GM23338 (cell line): ENCODE data around the gene STX8. TPM values are rescaled to one million over a fixed set of nuclear protein-coding genes. Genes with fewer than 3 reads are reported as not detected.

Experiments
- ATAC-seq: fragments of 200-7000 bp; cut with Tn5 transposase; 3 replicates; pipeline ENCODE4 v1.9.1; 2020
- DNase-seq: peaks from one replicate; pipeline ENCODE4 v3.0.0-alpha.2; 2015; ENCODE audit warnings: low spot score
- H2AFZ ChIP-seq: fragments of 200-600 bp; sonication (generic); 2 replicates; pipeline ENCODE4 v1.8.0; 2016; ENCODE audit warnings: antibody characterized with exemption, mild to moderate bottlenecking, moderate library complexity
- H3F3A ChIP-seq: fragments of 200-600 bp; sonication (generic); replicated peaks from 2 replicates; pipeline ENCODE4 v1.8.0; 2017; ENCODE audit warnings: antibody characterized with exemption, mixed run types, low read depth
- H3K27ac ChIP-seq: fragments of 200-600 bp; sonication (generic); 2 replicates; pipeline ENCODE4 v1.6.1; 2016; ENCODE audit warnings: low read depth
- H3K27me3 ChIP-seq: fragments of 200-600 bp; sonication (generic); 2 replicates; pipeline ENCODE4 v1.8.0; 2016; ENCODE audit warnings: mild to moderate bottlenecking, mixed run types, moderate library complexity; ENCODE audit not compliant: insufficient read depth
- H3K36me3 ChIP-seq: fragments of 200-600 bp; sonication (generic); 2 replicates; pipeline ENCODE4 v1.8.0; 2016; ENCODE audit warnings: mild to moderate bottlenecking; ENCODE audit not compliant: insufficient read depth
- H3K4me1 ChIP-seq: fragments of 200-600 bp; sonication (generic); 2 replicates; pipeline ENCODE4 v1.8.0; 2016; ENCODE audit warnings: mild to moderate bottlenecking, moderate library complexity; ENCODE audit not compliant: insufficient read depth
- H3K4me2 ChIP-seq: fragments of 200-600 bp; sonication (generic); 2 replicates; pipeline ENCODE4 v1.7.1; 2017; ENCODE audit warnings: mixed run types
- H3K4me3 ChIP-seq: fragments of 200-600 bp; sonication (generic); 2 replicates; pipeline ENCODE4 v1.6.1; 2016; ENCODE audit warnings: mixed run types
- H3K79me2 ChIP-seq: fragments of 200-600 bp; sonication (generic); replicated peaks from 2 replicates; pipeline ENCODE4 v1.8.0; 2017; ENCODE audit warnings: mild to moderate bottlenecking; ENCODE audit not compliant: insufficient read depth
- H3K9me2 ChIP-seq: fragments of 200-600 bp; sonication (generic); 2 replicates; pipeline ENCODE4 v1.8.0; 2017; ENCODE audit not compliant: insufficient read depth
- H4K20me1 ChIP-seq: fragments of 200-600 bp; sonication (generic); replicated peaks from 2 replicates; pipeline ENCODE4 v1.8.0; 2017; ENCODE audit warnings: mild to moderate bottlenecking; ENCODE audit not compliant: insufficient read depth
- H3K27ac Mint-ChIP-seq: 2 replicates; pipeline ENCODE4 v1.8.0; 2020; ENCODE audit warnings: inconsistent platforms, mild to moderate bottlenecking, moderate library complexity, mixed read lengths
- H3K27me3 Mint-ChIP-seq: 3 replicates; pipeline ENCODE4 v1.8.0; 2022; ENCODE audit warnings: low read depth, mild to moderate bottlenecking, moderate library complexity, mixed read lengths, inconsistent platforms; ENCODE audit not compliant: insufficient read depth, poor library complexity
- H3K36me3 Mint-ChIP-seq: 3 replicates; pipeline ENCODE4 v1.8.0; 2021; ENCODE audit warnings: low read depth, mild to moderate bottlenecking, inconsistent platforms, moderate library complexity, mixed read lengths
- H3K4me1 Mint-ChIP-seq: 3 replicates; pipeline ENCODE4 v1.8.0; 2020; ENCODE audit warnings: mild to moderate bottlenecking, inconsistent platforms, mixed read lengths
- H3K4me3 Mint-ChIP-seq: 3 replicates; pipeline ENCODE4 v1.8.0; 2021; ENCODE audit warnings: moderate library complexity, mild to moderate bottlenecking, inconsistent platforms, mixed read lengths
- H3K9me3 Mint-ChIP-seq: 3 replicates; pipeline ENCODE4 v1.8.0; 2020; ENCODE audit warnings: moderate library complexity, mild to moderate bottlenecking, inconsistent platforms, mixed read lengths
- CREB1 ChIP-seq: fragments of 250-450 bp; sonication (Bioruptor Pico); IDR thresholded peaks from 2 replicates; pipeline ENCODE4 v1.5.0; 2020; ENCODE audit warnings: low read depth, mild to moderate bottlenecking, moderate library complexity
- EZH2phosphoT487 ChIP-seq: fragments of 200-600 bp; sonication (generic); IDR thresholded peaks from one replicate; pipeline ENCODE4 v1.8.1; 2018; ENCODE audit warnings: antibody characterized with exemption; ENCODE audit not compliant: unreplicated experiment
- JUNB ChIP-seq: IDR thresholded peaks from one replicate; pipeline ENCODE4 v1.6.1; 2016; ENCODE audit warnings: antibody characterized with exemption; ENCODE audit not compliant: unreplicated experiment
- NANOG ChIP-seq: IDR thresholded peaks from 2 replicates; pipeline ENCODE4 v1.6.1; 2016; ENCODE audit warnings: antibody characterized with exemption, borderline replicate concordance
- STAT1 ChIP-seq: IDR thresholded peaks from one replicate; pipeline ENCODE4 v1.6.1; 2016; ENCODE audit warnings: antibody characterized with exemption; ENCODE audit not compliant: unreplicated experiment
- ZNF114 ChIP-seq: fragments of 250-450 bp; sonication (Bioruptor Pico); IDR thresholded peaks from 2 replicates; pipeline ENCODE4 v1.5.0; 2020; ENCODE audit warnings: mild to moderate bottlenecking, moderate library complexity
- ZNF331 ChIP-seq: fragments of 250-450 bp; sonication (Bioruptor Pico); IDR thresholded peaks from 2 replicates; pipeline ENCODE4 v1.5.0; 2020; ENCODE audit warnings: low read depth, mild to moderate bottlenecking, moderate library complexity
- polyA plus RNA-seq: library from polyadenylated mRNA; unstranded; fragments of >200 nt; fragmentation: Nextera tagmentation; extraction: Ambion mirVana; gene quantifications from 2 replicates; pipeline ENCODE4 v1.2.1, GENCODE V29; 2016
- total RNA-seq: library from RNA; depleted of rRNA; stranded (reverse); fragments of >200 nt; shearing (Covaris generic); gene quantifications from 2 replicates; pipeline ENCODE4 v1.2.3, GENCODE V29; 2014
- TF ChIP-seq, protein P1 (sequence below), 2 experiments: fragments of 200-600 bp in 1 of 2; sonication (generic) in 1 of 2; conservative IDR thresholded peaks; 2 replicates each; pipeline versions ENCODE4 v1.5.1 to v1.6.1; 2016 to 2017; ENCODE audit warnings: antibody characterized with exemption in 2 of 2, low read depth in 2 of 2, mild to moderate bottlenecking in 2 of 2, moderate library complexity in 1 of 2
- TF ChIP-seq, protein P2 (sequence below): IDR thresholded peaks from 2 replicates; pipeline ENCODE4 v1.6.1; 2016; ENCODE audit warnings: antibody characterized with exemption
- TF ChIP-seq, protein P3 (sequence below): IDR thresholded peaks from one replicate; pipeline ENCODE4 v1.6.1; 2018; ENCODE audit warnings: antibody characterized with exemption; ENCODE audit not compliant: unreplicated experiment
- TF ChIP-seq, protein P4 (sequence below): fragments of 250-450 bp; sonication (Bioruptor Pico); IDR thresholded peaks from 2 replicates; pipeline ENCODE4 v1.5.0; 2020; ENCODE audit warnings: mild to moderate bottlenecking, moderate library complexity

Gene STX8
- total and polyA plus RNA-seq, 2 experiments from 2014 or later, result 59.4 to 82.3 TPM

- TF ChIP-seq, protein P1, sequence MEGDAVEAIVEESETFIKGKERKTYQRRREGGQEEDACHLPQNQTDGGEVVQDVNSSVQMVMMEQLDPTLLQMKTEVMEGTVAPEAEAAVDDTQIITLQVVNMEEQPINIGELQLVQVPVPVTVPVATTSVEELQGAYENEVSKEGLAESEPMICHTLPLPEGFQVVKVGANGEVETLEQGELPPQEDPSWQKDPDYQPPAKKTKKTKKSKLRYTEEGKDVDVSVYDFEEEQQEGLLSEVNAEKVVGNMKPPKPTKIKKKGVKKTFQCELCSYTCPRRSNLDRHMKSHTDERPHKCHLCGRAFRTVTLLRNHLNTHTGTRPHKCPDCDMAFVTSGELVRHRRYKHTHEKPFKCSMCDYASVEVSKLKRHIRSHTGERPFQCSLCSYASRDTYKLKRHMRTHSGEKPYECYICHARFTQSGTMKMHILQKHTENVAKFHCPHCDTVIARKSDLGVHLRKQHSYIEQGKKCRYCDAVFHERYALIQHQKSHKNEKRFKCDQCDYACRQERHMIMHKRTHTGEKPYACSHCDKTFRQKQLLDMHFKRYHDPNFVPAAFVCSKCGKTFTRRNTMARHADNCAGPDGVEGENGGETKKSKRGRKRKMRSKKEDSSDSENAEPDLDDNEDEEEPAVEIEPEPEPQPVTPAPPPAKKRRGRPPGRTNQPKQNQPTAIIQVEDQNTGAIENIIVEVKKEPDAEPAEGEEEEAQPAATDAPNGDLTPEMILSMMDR (conservative IDR thresholded peaks at IDR 0.05; ENCODE audit: low read depth in 2 of 2), result no peak
- TF ChIP-seq STAT1 (no peak), ZNF114 (no peak)
- TF ChIP-seq, protein P2, sequence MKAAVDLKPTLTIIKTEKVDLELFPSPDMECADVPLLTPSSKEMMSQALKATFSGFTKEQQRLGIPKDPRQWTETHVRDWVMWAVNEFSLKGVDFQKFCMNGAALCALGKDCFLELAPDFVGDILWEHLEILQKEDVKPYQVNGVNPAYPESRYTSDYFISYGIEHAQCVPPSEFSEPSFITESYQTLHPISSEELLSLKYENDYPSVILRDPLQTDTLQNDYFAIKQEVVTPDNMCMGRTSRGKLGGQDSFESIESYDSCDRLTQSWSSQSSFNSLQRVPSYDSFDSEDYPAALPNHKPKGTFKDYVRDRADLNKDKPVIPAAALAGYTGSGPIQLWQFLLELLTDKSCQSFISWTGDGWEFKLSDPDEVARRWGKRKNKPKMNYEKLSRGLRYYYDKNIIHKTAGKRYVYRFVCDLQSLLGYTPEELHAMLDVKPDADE, result no peak
These were observed 333.1 kb downstream of the STX8 start (continued) for GRCh38 chr17:9242497-9242881.

- no peaks in the 10 kb centered on the region for H3F3A ChIP-seq
- H3K36me3 Mint-ChIP-seq, result no peaks in the 10 kb centered on the region; the same call in 2 of the 3 replicates
- no peak overlapping the region; the same call in 2 of the 3 replicates for H3K4me3 Mint-ChIP-seq
- H3K27ac Mint-ChIP-seq, result no peak overlapping the region
- peaks cover 16% of the 10 kb centered on the region for H3K27me3 Mint-ChIP-seq
- H3K79me2 ChIP-seq, result no peaks in the 10 kb centered on the region
- no peaks in the 10 kb centered on the region for H4K20me1 ChIP-seq
- H3K27ac ChIP-seq, result no peak overlapping the region
- H2AFZ ChIP-seq, result no peak overlapping the region
- peaks cover 47% of the 10 kb centered on the region for H3K4me1 Mint-ChIP-seq
- no peaks in the 10 kb centered on the region for H3K9me2 ChIP-seq
- H3K9me3 Mint-ChIP-seq, result no peaks in the 10 kb centered on the region; the same call in 2 of the 3 replicates
- peaks cover 22% of the 10 kb centered on the region for H3K4me1 ChIP-seq
- H3K4me3 ChIP-seq, result no peak overlapping the region
- no peak for ATAC-seq
- no peaks in the 10 kb centered on the region for H3K36me3 ChIP-seq
- H3K4me2 ChIP-seq, result no peak overlapping the region
- DNase-seq, result no peak
- H3K27me3 ChIP-seq, result peaks cover 12% of the 10 kb centered on the region; the same call in 1 of the 2 replicates
- no peak for TF ChIP-seq ZNF114
- TF ChIP-seq, protein P3, sequence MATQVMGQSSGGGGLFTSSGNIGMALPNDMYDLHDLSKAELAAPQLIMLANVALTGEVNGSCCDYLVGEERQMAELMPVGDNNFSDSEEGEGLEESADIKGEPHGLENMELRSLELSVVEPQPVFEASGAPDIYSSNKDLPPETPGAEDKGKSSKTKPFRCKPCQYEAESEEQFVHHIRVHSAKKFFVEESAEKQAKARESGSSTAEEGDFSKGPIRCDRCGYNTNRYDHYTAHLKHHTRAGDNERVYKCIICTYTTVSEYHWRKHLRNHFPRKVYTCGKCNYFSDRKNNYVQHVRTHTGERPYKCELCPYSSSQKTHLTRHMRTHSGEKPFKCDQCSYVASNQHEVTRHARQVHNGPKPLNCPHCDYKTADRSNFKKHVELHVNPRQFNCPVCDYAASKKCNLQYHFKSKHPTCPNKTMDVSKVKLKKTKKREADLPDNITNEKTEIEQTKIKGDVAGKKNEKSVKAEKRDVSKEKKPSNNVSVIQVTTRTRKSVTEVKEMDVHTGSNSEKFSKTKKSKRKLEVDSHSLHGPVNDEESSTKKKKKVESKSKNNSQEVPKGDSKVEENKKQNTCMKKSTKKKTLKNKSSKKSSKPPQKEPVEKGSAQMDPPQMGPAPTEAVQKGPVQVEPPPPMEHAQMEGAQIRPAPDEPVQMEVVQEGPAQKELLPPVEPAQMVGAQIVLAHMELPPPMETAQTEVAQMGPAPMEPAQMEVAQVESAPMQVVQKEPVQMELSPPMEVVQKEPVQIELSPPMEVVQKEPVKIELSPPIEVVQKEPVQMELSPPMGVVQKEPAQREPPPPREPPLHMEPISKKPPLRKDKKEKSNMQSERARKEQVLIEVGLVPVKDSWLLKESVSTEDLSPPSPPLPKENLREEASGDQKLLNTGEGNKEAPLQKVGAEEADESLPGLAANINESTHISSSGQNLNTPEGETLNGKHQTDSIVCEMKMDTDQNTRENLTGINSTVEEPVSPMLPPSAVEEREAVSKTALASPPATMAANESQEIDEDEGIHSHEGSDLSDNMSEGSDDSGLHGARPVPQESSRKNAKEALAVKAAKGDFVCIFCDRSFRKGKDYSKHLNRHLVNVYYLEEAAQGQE, result no peak
- no peak for TF ChIP-seq NANOG
- TF ChIP-seq JUNB, result no peak
- TF ChIP-seq CREB1 (CRISPR knock-in tag), result no peak
- TF ChIP-seq, protein P4, sequence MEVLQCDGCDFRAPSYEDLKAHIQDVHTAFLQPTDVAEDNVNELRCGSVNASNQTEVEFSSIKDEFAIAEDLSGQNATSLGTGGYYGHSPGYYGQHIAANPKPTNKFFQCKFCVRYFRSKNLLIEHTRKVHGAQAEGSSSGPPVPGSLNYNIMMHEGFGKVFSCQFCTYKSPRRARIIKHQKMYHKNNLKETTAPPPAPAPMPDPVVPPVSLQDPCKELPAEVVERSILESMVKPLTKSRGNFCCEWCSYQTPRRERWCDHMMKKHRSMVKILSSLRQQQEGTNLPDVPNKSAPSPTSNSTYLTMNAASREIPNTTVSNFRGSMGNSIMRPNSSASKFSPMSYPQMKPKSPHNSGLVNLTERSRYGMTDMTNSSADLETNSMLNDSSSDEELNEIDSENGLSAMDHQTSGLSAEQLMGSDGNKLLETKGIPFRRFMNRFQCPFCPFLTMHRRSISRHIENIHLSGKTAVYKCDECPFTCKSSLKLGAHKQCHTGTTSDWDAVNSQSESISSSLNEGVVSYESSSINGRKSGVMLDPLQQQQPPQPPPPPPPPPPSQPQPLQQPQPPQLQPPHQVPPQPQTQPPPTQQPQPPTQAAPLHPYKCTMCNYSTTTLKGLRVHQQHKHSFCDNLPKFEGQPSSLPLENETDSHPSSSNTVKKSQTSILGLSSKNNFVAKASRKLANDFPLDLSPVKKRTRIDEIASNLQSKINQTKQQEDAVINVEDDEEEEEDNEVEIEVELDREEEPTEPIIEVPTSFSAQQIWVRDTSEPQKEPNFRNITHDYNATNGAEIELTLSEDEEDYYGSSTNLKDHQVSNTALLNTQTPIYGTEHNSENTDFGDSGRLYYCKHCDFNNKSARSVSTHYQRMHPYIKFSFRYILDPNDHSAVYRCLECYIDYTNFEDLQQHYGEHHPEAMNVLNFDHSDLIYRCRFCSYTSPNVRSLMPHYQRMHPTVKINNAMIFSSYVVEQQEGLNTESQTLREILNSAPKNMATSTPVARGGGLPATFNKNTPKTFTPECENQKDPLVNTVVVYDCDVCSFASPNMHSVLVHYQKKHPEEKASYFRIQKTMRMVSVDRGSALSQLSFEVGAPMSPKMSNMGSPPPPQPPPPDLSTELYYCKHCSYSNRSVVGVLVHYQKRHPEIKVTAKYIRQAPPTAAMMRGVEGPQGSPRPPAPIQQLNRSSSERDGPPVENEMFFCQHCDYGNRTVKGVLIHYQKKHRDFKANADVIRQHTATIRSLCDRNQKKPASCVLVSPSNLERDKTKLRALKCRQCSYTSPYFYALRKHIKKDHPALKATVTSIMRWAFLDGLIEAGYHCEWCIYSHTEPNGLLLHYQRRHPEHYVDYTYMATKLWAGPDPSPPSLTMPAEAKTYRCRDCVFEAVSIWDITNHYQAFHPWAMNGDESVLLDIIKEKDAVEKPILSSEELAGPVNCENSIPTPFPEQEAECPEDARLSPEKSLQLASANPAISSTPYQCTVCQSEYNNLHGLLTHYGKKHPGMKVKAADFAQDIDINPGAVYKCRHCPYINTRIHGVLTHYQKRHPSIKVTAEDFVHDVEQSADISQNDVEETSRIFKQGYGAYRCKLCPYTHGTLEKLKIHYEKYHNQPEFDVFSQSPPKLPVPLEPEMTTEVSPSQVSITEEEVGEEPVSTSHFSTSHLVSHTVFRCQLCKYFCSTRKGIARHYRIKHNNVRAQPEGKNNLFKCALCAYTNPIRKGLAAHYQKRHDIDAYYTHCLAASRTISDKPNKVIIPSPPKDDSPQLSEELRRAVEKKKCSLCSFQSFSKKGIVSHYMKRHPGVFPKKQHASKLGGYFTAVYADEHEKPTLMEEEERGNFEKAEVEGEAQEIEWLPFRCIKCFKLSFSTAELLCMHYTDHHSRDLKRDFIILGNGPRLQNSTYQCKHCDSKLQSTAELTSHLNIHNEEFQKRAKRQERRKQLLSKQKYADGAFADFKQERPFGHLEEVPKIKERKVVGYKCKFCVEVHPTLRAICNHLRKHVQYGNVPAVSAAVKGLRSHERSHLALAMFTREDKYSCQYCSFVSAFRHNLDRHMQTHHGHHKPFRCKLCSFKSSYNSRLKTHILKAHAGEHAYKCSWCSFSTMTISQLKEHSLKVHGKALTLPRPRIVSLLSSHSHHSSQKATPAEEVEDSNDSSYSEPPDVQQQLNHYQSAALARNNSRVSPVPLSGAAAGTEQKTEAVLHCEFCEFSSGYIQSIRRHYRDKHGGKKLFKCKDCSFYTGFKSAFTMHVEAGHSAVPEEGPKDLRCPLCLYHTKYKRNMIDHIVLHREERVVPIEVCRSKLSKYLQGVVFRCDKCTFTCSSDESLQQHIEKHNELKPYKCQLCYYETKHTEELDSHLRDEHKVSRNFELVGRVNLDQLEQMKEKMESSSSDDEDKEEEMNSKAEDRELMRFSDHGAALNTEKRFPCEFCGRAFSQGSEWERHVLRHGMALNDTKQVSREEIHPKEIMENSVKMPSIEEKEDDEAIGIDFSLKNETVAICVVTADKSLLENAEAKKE (CRISPR knock-in tag), result no peak
- TF ChIP-seq STAT1, result no peak
- no peak for TF ChIP-seq EZH2phosphoT487
- TF ChIP-seq ZNF331 (CRISPR knock-in tag), result no peak
These were observed 333.7 kb downstream of the STX8 start for GRCh38 chr17:9241774-9242496.
